GM19395 (cell line): ENCODE measurements around the gene MALSU1.
A peak's percentile ranks its signal among the peaks of the same experiment; 100 is the strongest.

Experiments
- ATAC-seq: cut with Tn5 transposase; IDR thresholded peaks from one replicate; pipeline ENCODE4 v1.9.1; 2021; ENCODE audit warnings: mild to moderate bottlenecking, moderate library complexity; ENCODE audit not compliant: unreplicated experiment

Gene MALSU1

GRCh38 chr7:23298885-23299769, at the start of gene MALSU1:
Gene MALSU1 (plus strand): TSS chr7:23299339. CDS start chr7:23299353, 14 bp downstream.
- ATAC-seq = peak; percentile 99

DNA sequence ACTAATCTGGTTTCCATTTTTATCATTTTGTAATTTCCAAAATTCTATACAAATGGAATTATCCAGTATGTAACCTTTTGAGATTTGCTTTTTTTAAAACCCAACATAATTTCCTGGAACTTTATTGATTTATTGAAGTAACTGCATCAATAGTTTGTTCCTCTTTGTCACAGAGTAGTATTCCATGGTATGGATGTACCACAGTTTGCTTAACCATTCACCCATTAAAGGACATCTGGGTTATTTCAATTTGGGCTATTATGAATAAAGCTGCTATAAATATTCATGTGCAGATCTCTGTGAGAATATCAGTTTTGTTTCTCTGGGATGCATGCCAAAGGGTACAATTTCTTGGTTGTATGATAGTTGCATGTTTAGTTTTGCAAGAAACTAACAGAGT, 49.7 kb upstream of the MALSU1 start:
- no peak for ATAC-seq

DNA sequence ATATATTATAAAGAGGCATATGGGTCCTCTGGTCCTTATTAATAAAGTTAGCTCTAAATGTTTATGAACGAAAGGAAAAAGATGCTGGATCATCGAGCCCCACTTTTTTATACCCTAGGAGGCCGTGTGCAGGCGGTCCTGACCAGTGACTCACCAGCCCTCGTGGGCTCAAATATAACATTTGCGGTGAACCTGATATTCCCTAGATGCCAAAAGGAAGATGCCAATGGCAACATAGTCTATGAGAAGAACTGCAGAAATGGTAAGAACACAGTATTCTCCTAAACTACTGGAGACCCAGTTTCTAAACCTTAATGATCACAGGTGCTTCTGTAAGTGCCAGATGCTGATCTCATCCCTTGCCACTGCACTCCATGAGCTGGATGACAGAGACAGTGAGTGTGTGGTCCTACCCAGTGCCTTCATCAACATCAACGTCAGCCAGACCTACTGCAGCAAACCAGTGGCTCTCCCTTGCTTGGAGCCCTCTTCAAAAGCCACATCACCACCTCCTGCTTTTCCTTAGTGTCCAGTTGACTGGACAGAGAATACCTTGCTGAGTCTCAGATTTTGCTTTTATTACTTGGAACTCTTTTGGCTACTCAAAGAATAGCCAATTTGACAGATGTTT, 45.0 kb upstream of the MALSU1 start:
- no peak for ATAC-seq

GRCh38 chr7:23256731-23257130, 42.4 kb upstream of the MALSU1 start:
- no peak for ATAC-seq

- ATAC-seq = no peak
These were observed 38.8 kb upstream of the MALSU1 start for GRCh38 chr7:23260371-23260770.

GRCh38 chr7:23261843-23262452, 37.2 kb upstream of the MALSU1 start:
- peak; percentile 87 for ATAC-seq

DNA sequence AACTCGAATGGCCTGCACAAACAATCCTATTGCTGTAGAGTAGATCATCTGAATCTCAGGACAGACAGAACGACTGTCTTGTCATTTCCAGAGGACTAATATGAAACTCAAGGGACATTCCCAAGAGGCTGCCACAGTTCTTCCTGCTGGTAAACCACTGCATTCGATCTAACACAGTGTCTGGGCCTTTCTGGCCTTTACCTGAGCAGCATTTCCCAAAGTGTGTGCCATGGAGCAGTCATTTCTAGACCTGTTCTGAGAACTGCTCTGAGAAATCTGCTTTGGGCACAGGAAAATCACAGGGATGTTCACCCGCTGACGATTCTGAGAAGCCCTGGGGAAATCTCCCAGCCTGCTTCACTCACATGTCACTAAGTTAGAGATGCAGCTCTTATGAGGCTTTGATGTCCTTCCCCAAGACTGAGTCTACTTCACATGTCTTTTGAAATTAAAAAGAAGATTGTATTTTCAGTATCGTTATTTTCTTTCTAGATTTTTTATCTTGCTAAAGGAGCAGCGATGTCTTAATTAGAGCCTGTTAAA, 34.2 kb upstream of the MALSU1 start:
- no peak for ATAC-seq

DNA sequence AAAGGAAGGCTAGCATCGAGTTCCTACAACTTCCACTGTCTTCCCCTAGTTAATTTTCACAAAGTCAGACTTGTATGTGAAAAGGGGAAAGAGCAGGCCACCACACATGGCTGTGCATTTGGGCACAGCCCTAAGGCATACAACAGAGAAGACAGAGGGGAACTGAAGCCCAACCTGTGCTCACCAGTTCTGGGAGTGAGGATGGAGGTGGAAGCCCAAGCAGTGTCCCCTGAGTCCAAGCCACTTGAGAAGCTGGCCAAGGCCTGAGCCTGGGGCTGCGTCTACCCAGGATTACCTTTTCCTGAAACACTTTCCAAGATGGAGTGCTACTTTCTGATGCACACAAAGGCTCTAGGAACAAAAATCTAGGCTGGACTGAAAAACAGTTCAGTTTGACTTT, 32.2 kb upstream of the MALSU1 start:
- ATAC-seq = no peak

DNA sequence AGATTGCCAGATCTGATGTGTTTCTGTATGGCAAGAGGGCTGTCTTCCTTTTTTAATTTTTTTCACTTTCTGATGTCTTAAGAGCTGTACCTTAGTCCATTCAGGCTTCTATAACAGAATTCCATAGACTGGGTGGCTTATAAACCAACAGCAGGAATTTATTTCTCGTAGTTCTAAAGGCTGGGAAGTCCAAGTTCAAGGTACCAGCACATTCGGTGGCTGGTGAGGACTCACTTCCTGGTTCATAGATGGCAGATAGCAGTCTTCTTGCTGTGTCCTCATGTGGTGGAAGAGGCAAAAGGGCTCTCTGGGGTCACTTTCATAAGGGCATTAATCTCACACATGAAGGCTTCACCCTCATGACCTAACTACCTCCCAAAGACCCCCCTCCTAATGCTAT, 31.8 kb upstream of the MALSU1 start:
- no peak for ATAC-seq

DNA sequence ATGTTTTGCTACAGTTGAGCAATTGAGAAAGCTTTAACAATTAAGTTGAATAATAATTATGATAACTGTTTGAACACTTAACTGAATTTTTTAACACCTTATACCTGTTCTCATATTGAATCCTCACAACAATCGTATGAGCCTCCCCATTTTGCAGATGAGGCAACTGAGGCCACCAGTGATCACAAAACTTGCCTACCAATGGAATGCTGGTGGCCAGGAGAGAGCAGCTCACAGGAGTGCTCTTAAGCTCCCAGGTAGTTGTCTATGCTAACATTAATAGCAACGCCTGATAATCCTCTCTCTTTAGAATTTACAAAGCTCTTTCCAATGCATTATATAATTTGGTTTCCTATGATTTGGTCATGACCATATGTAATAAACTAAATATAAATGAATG, 31.0 kb upstream of the MALSU1 start:
- ATAC-seq = no peak

GRCh38 chr7:23268746-23269145, 30.4 kb upstream of the MALSU1 start:
- no peak for ATAC-seq

DNA sequence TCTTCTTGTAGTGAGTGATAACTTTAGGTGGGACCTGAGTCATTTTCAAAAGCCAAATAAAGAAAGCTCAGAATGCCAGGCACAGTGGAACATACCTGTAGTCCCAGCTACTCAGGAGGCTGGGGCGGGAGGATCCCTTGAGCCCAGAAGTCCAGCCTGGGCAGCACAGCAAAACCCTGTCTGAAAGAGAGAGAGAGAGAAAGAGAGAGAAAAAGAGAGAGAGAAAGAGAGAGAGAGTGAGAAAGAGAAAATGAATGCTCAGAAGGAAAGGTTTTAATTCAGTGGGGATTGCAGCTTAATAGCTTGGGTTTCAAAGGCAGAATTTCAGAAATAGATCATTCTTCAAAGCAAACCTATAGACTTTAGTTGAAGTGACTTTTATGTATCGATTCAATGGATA, 26.9 kb upstream of the MALSU1 start:
- no peak for ATAC-seq

DNA sequence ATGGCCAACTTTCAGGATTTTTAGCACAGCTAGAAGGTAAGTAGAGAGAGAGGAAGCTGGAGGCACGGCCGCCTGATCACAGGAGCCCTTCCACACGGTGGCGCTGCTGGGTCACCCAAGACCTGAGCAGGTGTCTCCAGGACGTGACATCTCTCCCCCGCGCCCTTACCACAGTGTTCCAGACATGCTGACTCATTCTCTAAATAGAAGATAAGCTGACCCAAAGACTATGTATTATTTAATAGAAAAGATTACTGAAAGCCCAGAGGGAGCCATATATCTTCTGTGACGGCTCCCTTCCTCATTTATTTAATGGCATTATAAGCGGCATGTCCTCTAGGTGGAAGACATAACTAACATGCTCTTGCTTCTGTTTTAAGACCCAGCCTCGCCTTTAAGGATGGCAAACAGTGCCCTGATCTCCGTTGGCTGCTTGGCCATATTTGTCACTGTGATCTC, 26.0 kb upstream of the MALSU1 start:
- peak; percentile 99 for ATAC-seq

DNA sequence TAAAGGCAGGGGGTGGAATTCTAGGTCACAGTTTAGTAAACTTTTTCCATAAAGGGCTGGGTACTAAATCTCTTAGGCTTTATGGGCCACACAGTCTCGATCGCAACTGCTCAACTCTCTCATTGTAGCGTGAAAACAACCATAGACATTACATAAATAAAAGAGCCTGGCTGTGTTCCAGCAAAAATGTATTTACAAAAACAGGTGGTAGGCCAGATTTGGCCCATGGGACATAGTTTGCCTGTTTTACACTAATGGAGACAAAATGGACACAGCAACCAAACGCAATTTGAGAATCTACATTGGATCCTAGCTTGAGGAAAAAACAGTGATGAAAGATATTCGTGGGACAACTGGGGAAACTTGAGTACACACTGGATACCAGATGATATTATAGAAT, 23.2 kb upstream of the MALSU1 start:
- no peak for ATAC-seq

GRCh38 chr7:23276376-23276775, 22.8 kb upstream of the MALSU1 start:
- ATAC-seq = no peak

DNA sequence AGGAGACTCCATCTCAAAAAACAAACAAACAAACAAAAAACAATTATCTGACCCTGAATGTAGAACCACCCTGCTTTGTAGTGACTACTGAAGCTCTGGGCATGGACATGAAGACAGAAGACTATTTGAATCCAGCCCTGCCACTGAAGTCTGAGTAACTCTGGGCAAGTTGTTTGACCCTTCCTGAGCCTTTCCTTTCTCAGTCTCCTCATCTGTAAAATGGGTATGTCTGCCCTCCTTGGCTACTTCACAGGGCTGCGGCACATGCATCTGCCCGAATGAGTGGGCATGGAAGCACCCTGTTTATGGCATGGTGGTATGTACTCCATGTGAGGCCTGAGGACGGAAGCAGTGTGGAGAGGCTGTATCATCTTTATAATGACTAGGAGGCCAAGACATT, 22.2 kb upstream of the MALSU1 start:
- ATAC-seq = no peak

- no peak for ATAC-seq
These were observed 21.7 kb upstream of the MALSU1 start for GRCh38 chr7:23277359-23277989.

- ATAC-seq = no peak
These were observed 19.2 kb upstream of the MALSU1 start for GRCh38 chr7:23279819-23280525.

DNA sequence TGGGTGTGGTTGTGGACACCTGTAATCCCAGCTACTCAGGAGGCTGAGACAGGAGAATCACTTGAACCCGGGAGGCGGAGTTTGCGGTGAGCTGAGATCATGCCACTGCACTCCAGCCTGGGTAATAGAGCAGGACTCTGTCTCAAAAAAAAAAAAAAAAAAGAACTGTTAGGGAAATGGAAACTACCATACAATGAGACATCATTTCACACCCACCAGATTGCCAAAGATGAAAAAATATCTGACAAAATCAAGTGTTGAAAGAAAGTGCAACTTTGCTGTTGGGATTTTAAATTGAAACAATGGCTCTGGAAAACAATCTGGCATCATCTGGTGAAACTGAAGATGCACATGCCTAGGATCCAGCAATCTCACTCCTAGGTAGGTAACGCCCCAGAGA, 16.1 kb upstream of the MALSU1 start:
- ATAC-seq = no peak

DNA sequence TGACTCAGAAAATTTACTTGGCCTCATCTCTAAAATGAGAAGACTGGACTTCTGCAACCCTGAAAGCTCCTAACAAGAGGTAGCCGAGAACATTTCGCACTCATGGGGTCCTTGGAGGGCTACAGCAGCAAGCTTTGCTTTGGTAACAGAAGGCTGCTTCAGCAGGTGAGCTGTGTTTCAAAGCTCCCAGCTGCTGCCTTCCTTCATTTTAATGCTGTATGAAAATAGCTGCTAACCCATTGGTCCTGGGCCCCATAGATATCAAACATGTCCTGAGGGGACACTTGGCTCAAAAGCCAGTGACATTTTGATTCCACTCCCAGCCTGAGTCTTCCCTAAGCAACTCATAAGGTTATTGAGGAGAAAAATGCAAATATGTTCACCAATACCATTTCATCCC, 14.3 kb upstream of the MALSU1 start:
- ATAC-seq = no peak
